ENCODE measurements around the gene RSU1.

Gene RSU1

GRCh38 chr10:16713290-16713689 is 103.9 kb downstream of the RSU1 start:
- Histone ChIP-seq H3K4me2 (ENCODE audit: low read length, poor library complexity, severe bottlenecking) (no peak overlapping the region), H3K4ac (ENCODE audit: low read depth in 1 of 2, low read length in 2 of 2) (no peak overlapping the region), H3K9ac (ENCODE audit: low read length) (no peak overlapping the region), H2BK5ac (ENCODE audit: low read depth, low read length, poor library complexity, severe bottlenecking) (no peak overlapping the region), H3K14ac (ENCODE audit: low read length in 2 of 2) (no peak overlapping the region), H3K4me3 (ENCODE audit: insufficient read depth in 1 of 2, low read depth in 1 of 2, low read length in 2 of 2) (peak overlapping the region in 1 of 2 experiments; percentile 39), H4K91ac (ENCODE audit: low read length) (no peak overlapping the region), H3K4me1 (ENCODE audit: control insufficient read depth, insufficient read depth, low read depth, low read length) (no peaks in the 10 kb centered on the region), H3K79me1 (replicated peaks; ENCODE audit: low read length, poor library complexity, severe bottlenecking) (peaks cover 3% of the 10 kb centered on the region), H2AK5ac (ENCODE audit: low read length, severe bottlenecking) (no peak overlapping the region), H2AFZ (ENCODE audit: low read depth, low read length) (no peak overlapping the region), H3K27me3 (ENCODE audit: control insufficient read depth in 1 of 2, insufficient read depth in 1 of 2, low read length in 2 of 2) (no peaks in the 10 kb centered on the region), H4K8ac (ENCODE audit: low read length) (no peak overlapping the region), H3K18ac (ENCODE audit: low read depth in 1 of 2, low read length in 2 of 2) (no peak overlapping the region), H3K36me3 (ENCODE audit: control insufficient read depth in 1 of 2, insufficient read depth in 2 of 2, low read depth in 1 of 2, low read length in 2 of 2) (peaks cover 12 to 24% of the 10 kb centered on the region in 2 experiments), H2BK120ac (ENCODE audit: low read depth, low read length) (no peak overlapping the region), H3K9me3 (ENCODE audit: control insufficient read depth, low read length) (peaks cover 25% of the 10 kb centered on the region), H3K27ac (ENCODE audit: low read length, poor library complexity, severe bottlenecking) (no peak overlapping the region), H2BK15ac (ENCODE audit: low read depth, poor library complexity, severe bottlenecking) (no peak overlapping the region), H2BK12ac (ENCODE audit: low read length in 2 of 2) (no peak overlapping the region), H3K23ac (ENCODE audit: low read length in 2 of 2) (no peak overlapping the region)
- WGBS, result 99% methylated on average over 2 of the region's 3 CpGs
- DNase-seq, result no peak

DNA sequence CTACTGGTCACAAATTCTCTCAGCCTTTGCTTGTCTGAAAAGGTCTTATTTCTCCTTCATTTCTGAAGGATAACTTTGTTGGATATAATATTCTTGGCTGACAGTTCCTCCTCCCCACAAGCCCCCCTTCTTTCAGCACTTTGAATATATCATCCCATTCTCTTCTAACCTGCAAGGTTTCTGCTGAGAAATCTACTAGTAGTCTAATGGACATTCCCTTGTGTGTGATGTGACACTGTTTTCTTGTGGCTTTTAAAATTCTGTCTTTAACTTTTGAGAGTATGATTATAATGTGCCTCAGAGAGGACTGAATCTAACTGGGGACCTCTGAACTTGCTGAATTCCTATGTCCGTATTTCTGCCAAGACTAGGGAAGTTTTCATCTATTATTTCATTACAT is 104.3 kb downstream of the RSU1 start:
- no peak for DNase-seq
- H3K23ac ChIP-seq (ENCODE audit: low read length in 2 of 2), result no peak overlapping the region
- no peak overlapping the region for H4K91ac ChIP-seq (ENCODE audit: low read length)
- H2AK5ac ChIP-seq (ENCODE audit: low read length, severe bottlenecking), result no peak overlapping the region
- H4K8ac ChIP-seq (ENCODE audit: low read length), result no peak overlapping the region
- 89% methylated on average over 1 of the region's 1 CpG for WGBS
- H3K27ac ChIP-seq (ENCODE audit: low read length, poor library complexity, severe bottlenecking), result no peak overlapping the region
- H2BK15ac ChIP-seq (ENCODE audit: low read depth, poor library complexity, severe bottlenecking), result no peak overlapping the region
- H3K4me2 ChIP-seq (ENCODE audit: low read length, poor library complexity, severe bottlenecking), result no peak overlapping the region
- H3K4me1 ChIP-seq (ENCODE audit: control insufficient read depth, insufficient read depth, low read depth, low read length), result no peaks in the 10 kb centered on the region
- H3K79me1 ChIP-seq (replicated peaks; ENCODE audit: low read length, poor library complexity, severe bottlenecking), result peaks cover 3% of the 10 kb centered on the region
- no peak overlapping the region for H2BK5ac ChIP-seq (ENCODE audit: low read depth, low read length, poor library complexity, severe bottlenecking)
- peaks cover 25% of the 10 kb centered on the region for H3K9me3 ChIP-seq (ENCODE audit: control insufficient read depth, low read length)
- no peak overlapping the region for H2BK12ac ChIP-seq (ENCODE audit: low read length in 2 of 2)
- H3K27me3 ChIP-seq (ENCODE audit: control insufficient read depth in 1 of 2, insufficient read depth in 1 of 2, low read length in 2 of 2), result no peaks in the 10 kb centered on the region
- no peak overlapping the region for H3K9ac ChIP-seq (ENCODE audit: low read length)
- no peak overlapping the region for H3K14ac ChIP-seq (ENCODE audit: low read length in 2 of 2)
- no peak overlapping the region for H2AFZ ChIP-seq (ENCODE audit: low read depth, low read length)
- no peak overlapping the region for H3K18ac ChIP-seq (ENCODE audit: low read depth in 1 of 2, low read length in 2 of 2)
- peak overlapping the region in 1 of 2 experiments; percentile 39 for H3K4me3 ChIP-seq (ENCODE audit: insufficient read depth in 1 of 2, low read depth in 1 of 2, low read length in 2 of 2)
- peaks cover 12 to 24% of the 10 kb centered on the region in 2 experiments for H3K36me3 ChIP-seq (ENCODE audit: control insufficient read depth in 1 of 2, insufficient read depth in 2 of 2, low read depth in 1 of 2, low read length in 2 of 2)
- no peak overlapping the region for H2BK120ac ChIP-seq (ENCODE audit: low read depth, low read length)
- no peak overlapping the region for H3K4ac ChIP-seq (ENCODE audit: low read depth in 1 of 2, low read length in 2 of 2)

DNA sequence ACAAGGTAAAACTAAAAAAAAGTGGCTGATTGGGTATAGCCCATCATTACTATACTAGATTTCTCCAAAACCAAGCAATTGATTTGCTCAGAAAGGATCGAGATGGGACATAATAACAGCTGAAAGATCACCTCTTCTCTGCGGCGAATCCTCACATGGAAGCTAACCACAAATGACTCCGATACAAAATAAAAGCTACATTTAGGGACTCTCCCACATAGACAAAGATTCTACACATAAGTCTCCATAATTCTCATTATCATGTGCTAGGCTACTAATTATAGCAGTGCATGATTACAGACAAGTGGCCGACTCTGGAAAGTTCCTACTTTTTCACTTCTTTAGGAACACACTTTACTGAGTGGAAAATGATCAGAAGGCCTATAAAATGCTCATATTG is 116.9 kb downstream of the RSU1 start:
- H3K23ac ChIP-seq (ENCODE audit: low read length in 2 of 2), result no peak overlapping the region
- no peak overlapping the region for H2AK5ac ChIP-seq (ENCODE audit: low read length, severe bottlenecking)
- H3K18ac ChIP-seq (ENCODE audit: low read depth in 1 of 2, low read length in 2 of 2), result no peak overlapping the region
- no peaks in the 10 kb centered on the region for H3K27me3 ChIP-seq (ENCODE audit: control insufficient read depth in 1 of 2, insufficient read depth in 1 of 2, low read length in 2 of 2)
- no peak for DNase-seq
- H2BK15ac ChIP-seq (ENCODE audit: low read depth, poor library complexity, severe bottlenecking), result no peak overlapping the region
- H3K4ac ChIP-seq (ENCODE audit: low read depth in 1 of 2, low read length in 2 of 2), result no peak overlapping the region
- no peak overlapping the region for H3K14ac ChIP-seq (ENCODE audit: low read length in 2 of 2)
- H3K4me2 ChIP-seq (ENCODE audit: low read length, poor library complexity, severe bottlenecking), result no peak overlapping the region
- no peak overlapping the region for H2BK120ac ChIP-seq (ENCODE audit: low read depth, low read length)
- H4K91ac ChIP-seq (ENCODE audit: low read length), result no peak overlapping the region
- H3K79me1 ChIP-seq (replicated peaks; ENCODE audit: low read length, poor library complexity, severe bottlenecking), result peaks cover 1% of the 10 kb centered on the region
- H2BK5ac ChIP-seq (ENCODE audit: low read depth, low read length, poor library complexity, severe bottlenecking), result no peak overlapping the region
- no peak overlapping the region for H4K8ac ChIP-seq (ENCODE audit: low read length)
- no peak overlapping the region for H3K27ac ChIP-seq (ENCODE audit: low read length, poor library complexity, severe bottlenecking)
- no peak overlapping the region for H2AFZ ChIP-seq (ENCODE audit: low read depth, low read length)
- H3K9me3 ChIP-seq (ENCODE audit: control insufficient read depth, low read length), result no peaks in the 10 kb centered on the region
- H3K4me3 ChIP-seq (ENCODE audit: insufficient read depth in 1 of 2, low read depth in 1 of 2, low read length in 2 of 2), result no peak overlapping the region
- WGBS, result 98% methylated on average over 5 of the region's 5 CpGs
- no peak overlapping the region for H2BK12ac ChIP-seq (ENCODE audit: low read length in 2 of 2)
- no peaks in the 10 kb centered on the region for H3K4me1 ChIP-seq (ENCODE audit: control insufficient read depth, insufficient read depth, low read depth, low read length)
- no peak overlapping the region for H3K9ac ChIP-seq (ENCODE audit: low read length)
- H3K36me3 ChIP-seq (ENCODE audit: control insufficient read depth in 1 of 2, insufficient read depth in 2 of 2, low read depth in 1 of 2, low read length in 2 of 2), result peaks cover 0 to 10% of the 10 kb centered on the region in 2 experiments

GRCh38 chr10:16699435-16700057 is 117.7 kb downstream of the RSU1 start:
- Histone ChIP-seq H2BK12ac (ENCODE audit: low read length in 2 of 2) (no peak overlapping the region), H3K9ac (ENCODE audit: low read length) (no peak overlapping the region)

More at GRCh38 chr10:16699435-16700057, 117.7 kb downstream of the RSU1 start:
- no peak overlapping the region for H3K4me2 ChIP-seq (ENCODE audit: low read length, poor library complexity, severe bottlenecking)
- no peak overlapping the region for H2BK120ac ChIP-seq (ENCODE audit: low read depth, low read length)
- no peak overlapping the region for H3K18ac ChIP-seq (ENCODE audit: low read depth in 1 of 2, low read length in 2 of 2)
- no peak overlapping the region for H3K23ac ChIP-seq (ENCODE audit: low read length in 2 of 2)
- WGBS, result 89% methylated on average over 17 of the region's 17 CpGs
- H3K79me1 ChIP-seq (replicated peaks; ENCODE audit: low read length, poor library complexity, severe bottlenecking), result peaks cover 1% of the 10 kb centered on the region
- no peak overlapping the region for H3K27ac ChIP-seq (ENCODE audit: low read length, poor library complexity, severe bottlenecking)
- H3K4ac ChIP-seq (ENCODE audit: low read depth in 1 of 2, low read length in 2 of 2), result no peak overlapping the region
- no peak overlapping the region for H2BK15ac ChIP-seq (ENCODE audit: low read depth, poor library complexity, severe bottlenecking)
- no peaks in the 10 kb centered on the region for H3K4me1 ChIP-seq (ENCODE audit: control insufficient read depth, insufficient read depth, low read depth, low read length)
- no peak overlapping the region for H4K91ac ChIP-seq (ENCODE audit: low read length)
- peaks cover 0 to 18% of the 10 kb centered on the region in 2 experiments for H3K36me3 ChIP-seq (ENCODE audit: control insufficient read depth in 1 of 2, insufficient read depth in 2 of 2, low read depth in 1 of 2, low read length in 2 of 2)
- no peak overlapping the region for H2AK5ac ChIP-seq (ENCODE audit: low read length, severe bottlenecking)
- H4K8ac ChIP-seq (ENCODE audit: low read length), result no peak overlapping the region
- H3K4me3 ChIP-seq (ENCODE audit: insufficient read depth in 1 of 2, low read depth in 1 of 2, low read length in 2 of 2), result no peak overlapping the region
- H3K9me3 ChIP-seq (ENCODE audit: control insufficient read depth, low read length), result no peaks in the 10 kb centered on the region
- no peaks in the 10 kb centered on the region for H3K27me3 ChIP-seq (ENCODE audit: control insufficient read depth in 1 of 2, insufficient read depth in 1 of 2, low read length in 2 of 2)
- DNase-seq, result no peak
- H2BK5ac ChIP-seq (ENCODE audit: low read depth, low read length, poor library complexity, severe bottlenecking), result no peak overlapping the region
- H3K14ac ChIP-seq (ENCODE audit: low read length in 2 of 2), result no peak overlapping the region
- no peak overlapping the region for H2AFZ ChIP-seq (ENCODE audit: low read depth, low read length)
